Body of pancreas (tissue), 4 donors: ENCODE data around the gene ZYG11A. TPM values are rescaled to one million over a fixed set of nuclear protein-coding genes. Genes with fewer than 3 reads are reported as not detected.
"Not testable (repeated sequence)": the region's sequence is repeated elsewhere in the genome, so short reads cannot be mapped to it uniquely, and the experiment has no call there.

Experiments used
- ATAC-seq: fragments of 150-250 bp; one replicate; pipeline ENCODE4 v1.9.1; 2016
- DNase-seq, 4 donors: peaks; one replicate each; pipeline ENCODE4 v3.0.0-alpha.2; 2019
- H3K27ac ChIP-seq, 4 donors: fragments of 200-600 bp; sonication (generic); 1 replicate in 3 of 4; 2 replicates in 1 of 4; pipeline versions ENCODE4 v1.5.1 to v1.6.1; 2016 to 2019; ENCODE audit warnings: mild to moderate bottlenecking in 1 of 4, mixed read lengths in 1 of 4, moderate library complexity in 1 of 4
- H3K27me3 ChIP-seq, 2 donors: fragments of 200-600 bp; sonication (generic); one replicate each; pipeline ENCODE4 v1.6.0; 2016; ENCODE audit warnings: mild to moderate bottlenecking in 1 of 2
- H3K36me3 ChIP-seq, 2 donors: fragments of 200-600 bp; sonication (generic); replicated peaks in 1 of 2; 2 replicates each; pipeline ENCODE4 v1.5.1; 2016; ENCODE audit warnings: low read depth in 2 of 2; ENCODE audit not compliant: insufficient read depth in 1 of 2
- H3K4me1 ChIP-seq: fragments of 200-600 bp; sonication (generic); one replicate; pipeline ENCODE4 v1.6.0; 2016
- H3K4me3 ChIP-seq, 2 donors: fragments of 200-600 bp; sonication (generic); 1 replicate in 1 of 2; 2 replicates in 1 of 2; pipeline ENCODE4 v1.5.1; 2016 to 2019
- H3K9me3 ChIP-seq, 3 donors: fragments of 200-600 bp; sonication (generic); 1 replicate in 2 of 3; 2 replicates in 1 of 3; pipeline ENCODE4 v1.5.1; 2016
- POLR2A ChIP-seq, 3 donors: fragments of 450-650 bp; IDR thresholded peaks; one replicate each; pipeline ENCODE4 v1.6.1; 2016; ENCODE audit warnings: antibody characterized with exemption in 3 of 3, mild to moderate bottlenecking in 2 of 3
- WGBS, 2 donors: methylation state at CpG; one replicate each; pipeline ENCODE4 v1.1.5; 2017; 5-methylcytosine and 5-hydroxymethylcytosine counted together
- intact Hi-C: fragments of 100-400 bp; cut with DNase I; formaldehyde crosslinking; loops from one replicate; pipeline ENCODE4 v1.15.1; 2023
- total RNA-seq, 2 donors: library from RNA; depleted of rRNA; stranded (reverse); fragments of >200 nt; gene quantifications; one replicate each; pipeline ENCODE4 v1.1.0, GENCODE V29; 2016
- TF ChIP-seq, protein P1 (sequence below), 7 experiments: fragments of 450-650 bp in 4 of 7; fragments of 200-600 bp in 3 of 7; sonication (generic) in 3 of 7; IDR thresholded peaks; one replicate each; pipeline ENCODE4 v1.5.1; 2016 to 2019; ENCODE audit warnings: antibody characterized with exemption in 7 of 7

Gene ZYG11A
- total RNA-seq, 2 donors from 2014 or later: not detected

DNA sequence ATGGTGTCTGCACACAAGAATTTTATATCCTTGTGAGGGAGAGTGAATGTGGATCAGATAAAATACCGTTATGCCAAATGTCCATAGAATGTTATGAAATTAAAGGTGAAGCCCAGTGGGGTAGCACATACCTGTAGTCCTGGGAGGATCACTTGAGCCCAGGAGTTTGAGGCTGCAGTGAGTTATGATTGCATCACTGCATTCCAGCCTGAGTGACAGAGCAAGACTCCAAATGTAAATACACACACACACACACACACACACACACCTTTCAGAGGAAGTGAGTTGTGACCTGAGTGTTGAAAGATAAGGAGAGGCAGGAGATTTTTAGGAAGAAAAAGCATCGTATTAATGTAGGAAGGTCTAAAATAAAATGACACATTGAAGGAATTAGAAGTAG is 28.1 kb upstream of the ZYG11A start:
- no peaks in the 10 kb centered on the region for H3K27me3 ChIP-seq
- intact Hi-C loops: no loop called here
- peaks cover 0 to 7% of the 10 kb centered on the region in 2 donors for H3K36me3 ChIP-seq
- H3K27ac ChIP-seq: no peak overlapping the region
- TF ChIP-seq POLR2A (IDR thresholded peaks at IDR 0.05): no peak
- TF ChIP-seq, protein P1, sequence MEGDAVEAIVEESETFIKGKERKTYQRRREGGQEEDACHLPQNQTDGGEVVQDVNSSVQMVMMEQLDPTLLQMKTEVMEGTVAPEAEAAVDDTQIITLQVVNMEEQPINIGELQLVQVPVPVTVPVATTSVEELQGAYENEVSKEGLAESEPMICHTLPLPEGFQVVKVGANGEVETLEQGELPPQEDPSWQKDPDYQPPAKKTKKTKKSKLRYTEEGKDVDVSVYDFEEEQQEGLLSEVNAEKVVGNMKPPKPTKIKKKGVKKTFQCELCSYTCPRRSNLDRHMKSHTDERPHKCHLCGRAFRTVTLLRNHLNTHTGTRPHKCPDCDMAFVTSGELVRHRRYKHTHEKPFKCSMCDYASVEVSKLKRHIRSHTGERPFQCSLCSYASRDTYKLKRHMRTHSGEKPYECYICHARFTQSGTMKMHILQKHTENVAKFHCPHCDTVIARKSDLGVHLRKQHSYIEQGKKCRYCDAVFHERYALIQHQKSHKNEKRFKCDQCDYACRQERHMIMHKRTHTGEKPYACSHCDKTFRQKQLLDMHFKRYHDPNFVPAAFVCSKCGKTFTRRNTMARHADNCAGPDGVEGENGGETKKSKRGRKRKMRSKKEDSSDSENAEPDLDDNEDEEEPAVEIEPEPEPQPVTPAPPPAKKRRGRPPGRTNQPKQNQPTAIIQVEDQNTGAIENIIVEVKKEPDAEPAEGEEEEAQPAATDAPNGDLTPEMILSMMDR (IDR thresholded peaks at IDR 0.05): no peak
- H3K4me1 ChIP-seq: no peaks in the 10 kb centered on the region
- DNase-seq (no peak), ATAC-seq (no peak)
- no peaks in the 10 kb centered on the region for H3K9me3 ChIP-seq
- H3K4me3 ChIP-seq: no peak overlapping the region
- WGBS, 2 donors: 73 to 85% methylated on average over 2 of the region's 2 CpGs

DNA sequence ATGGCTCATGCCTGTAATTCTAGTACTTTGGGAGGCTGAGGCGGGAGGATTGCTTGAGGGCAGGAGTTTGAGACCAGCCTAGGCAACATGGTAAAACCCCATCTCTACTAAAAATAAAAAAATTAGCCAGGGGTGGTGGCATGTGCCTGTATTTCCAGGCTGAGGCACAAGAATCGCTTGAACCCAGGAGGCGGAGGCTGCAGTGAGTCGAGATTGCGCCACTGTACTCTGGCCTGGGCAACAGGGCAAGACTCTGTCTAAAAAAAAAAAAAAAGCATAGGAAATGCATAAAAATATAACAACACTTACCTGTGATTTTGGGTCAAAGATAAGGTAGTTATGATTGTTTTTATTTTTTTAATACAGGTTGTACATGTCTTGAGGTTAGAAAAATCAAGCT is 21.7 kb upstream of the ZYG11A start:
- H3K27ac ChIP-seq, ATAC-seq, H3K4me1 ChIP-seq, H3K27me3 ChIP-seq, intact Hi-C loops, H3K4me3 ChIP-seq, H3K36me3 ChIP-seq, H3K9me3 ChIP-seq, DNase-seq: not testable (repeated sequence)
- 95% methylated on average over 5 of the region's 5 CpGs for WGBS, 2 donors

DNA sequence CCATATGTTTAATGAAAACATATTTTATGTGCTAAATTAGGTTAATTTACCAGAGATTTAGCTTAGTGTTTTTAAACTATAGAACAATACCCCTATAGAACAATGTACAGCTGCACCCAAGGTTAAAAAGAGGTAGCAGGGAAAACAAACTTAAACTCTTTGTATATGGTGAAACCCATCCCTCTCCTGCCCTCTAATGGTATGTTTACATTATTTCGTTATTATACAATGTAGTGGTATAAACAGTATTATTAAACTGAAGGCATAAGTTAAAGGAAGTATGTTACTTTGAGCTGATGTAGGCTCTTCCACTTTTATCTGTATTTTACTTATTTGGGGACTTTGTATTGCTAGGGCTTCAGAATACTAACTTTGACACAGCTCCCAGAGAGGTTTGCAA is 16.7 kb upstream of the ZYG11A start:
- TF ChIP-seq POLR2A (IDR thresholded peaks at IDR 0.05): no peak
- TF ChIP-seq, protein P1 (IDR thresholded peaks at IDR 0.05): no peak
- no peaks in the 10 kb centered on the region for H3K27me3 ChIP-seq
- no peaks in the 10 kb centered on the region for H3K4me1 ChIP-seq
- H3K36me3 ChIP-seq: peaks cover 0 to 4% of the 10 kb centered on the region in 2 donors
- no peak overlapping the region for H3K4me3 ChIP-seq
- H3K9me3 ChIP-seq: no peaks in the 10 kb centered on the region
- WGBS, 2 donors: 22 to 31% methylated on average over 1 of the region's 1 CpG
- H3K27ac ChIP-seq: no peak overlapping the region
- intact Hi-C loops: no loop called here
- DNase-seq (no peak), ATAC-seq (no peak)

DNA sequence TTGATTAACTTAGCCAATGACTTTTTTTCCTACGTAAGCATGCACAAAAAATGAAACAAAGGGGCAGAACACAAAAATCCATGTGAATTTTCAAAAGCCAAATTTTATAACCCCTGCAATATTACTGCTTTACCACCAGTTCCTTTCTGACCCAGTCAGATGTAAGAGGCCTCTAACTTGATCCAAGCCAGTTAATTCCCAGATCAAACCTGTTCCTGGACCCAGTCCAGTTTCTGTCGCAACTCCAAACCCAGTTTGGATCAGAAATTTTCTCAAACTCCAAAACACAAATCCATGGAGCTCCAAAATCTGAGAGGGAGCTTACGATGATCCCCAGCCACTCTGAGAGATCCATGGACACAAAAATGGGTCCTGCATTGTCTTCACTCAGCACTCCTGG is 7.8 kb upstream of the ZYG11A start:
- H3K27me3 ChIP-seq: no peaks in the 10 kb centered on the region
- WGBS, 2 donors: 82 to 83% methylated on average over 3 of the region's 3 CpGs
- H3K9me3 ChIP-seq: no peaks in the 10 kb centered on the region
- no peak for TF ChIP-seq POLR2A (IDR thresholded peaks at IDR 0.05)
- TF ChIP-seq, protein P1 (IDR thresholded peaks at IDR 0.05): no peak
- no peak overlapping the region for H3K27ac ChIP-seq
- H3K36me3 ChIP-seq: no peaks in the 10 kb centered on the region
- no peaks in the 10 kb centered on the region for H3K4me1 ChIP-seq
- intact Hi-C loops: no loop called here
- ATAC-seq (no peak), DNase-seq (no peak)
- H3K4me3 ChIP-seq: no peak overlapping the region

DNA sequence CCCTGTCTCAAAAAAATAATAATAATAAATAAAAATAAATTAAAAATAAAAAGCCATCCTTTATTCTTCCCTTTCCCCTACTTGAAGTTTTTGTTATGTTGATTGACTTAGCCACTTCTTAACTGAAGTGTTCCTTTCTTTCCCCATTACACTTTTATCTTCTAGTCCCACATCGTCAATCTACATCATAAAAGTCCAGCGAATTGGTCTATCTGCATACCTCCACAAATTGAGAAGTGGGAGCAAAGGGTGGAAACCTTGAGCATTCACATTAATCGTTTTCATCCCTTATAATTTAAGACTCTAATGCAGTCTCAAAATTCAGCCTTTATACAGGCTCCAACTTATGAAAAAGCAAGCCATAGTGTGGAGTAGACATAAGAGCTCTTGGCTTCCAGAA is 6.5 kb upstream of the ZYG11A start:
- no peak overlapping the region for H3K27ac ChIP-seq
- H3K27me3 ChIP-seq: no peaks in the 10 kb centered on the region
- DNase-seq (no peak), ATAC-seq (no peak)
- no peak overlapping the region for H3K4me3 ChIP-seq
- H3K36me3 ChIP-seq: no peaks in the 10 kb centered on the region
- intact Hi-C loops: no loop called here
- H3K4me1 ChIP-seq: no peaks in the 10 kb centered on the region
- 52 to 56% methylated on average over 3 of the region's 3 CpGs for WGBS, 2 donors
- H3K9me3 ChIP-seq: no peaks in the 10 kb centered on the region
- TF ChIP-seq, protein P1 (IDR thresholded peaks at IDR 0.05): no peak

DNA sequence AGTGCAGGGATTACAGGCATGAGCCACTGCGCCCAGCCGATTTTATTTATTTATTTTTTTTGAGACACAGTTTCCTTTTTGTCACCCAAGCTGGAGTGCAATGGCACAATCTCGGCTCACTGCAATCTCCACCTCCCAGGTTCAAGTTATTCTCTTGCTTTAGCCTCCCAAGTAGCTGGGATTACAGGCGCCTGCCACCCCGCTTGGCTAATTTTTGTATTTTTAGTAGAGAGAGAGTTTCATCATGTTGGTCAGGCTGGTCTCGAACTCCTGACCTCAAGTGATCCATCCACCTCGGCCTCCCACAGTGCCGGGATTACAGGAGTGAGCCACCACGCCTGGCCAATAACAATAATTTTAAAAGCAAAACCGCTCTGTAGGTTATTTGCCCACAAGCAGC is 3.4 kb upstream of the ZYG11A start:
- DNase-seq, H3K27ac ChIP-seq, H3K36me3 ChIP-seq, intact Hi-C loops, ATAC-seq, H3K4me3 ChIP-seq, H3K9me3 ChIP-seq: not testable (repeated sequence)
- H3K4me1 ChIP-seq: peaks cover 11% of the 10 kb centered on the region
- H3K27me3 ChIP-seq: peaks cover 0 to 13% of the 10 kb centered on the region in 2 donors
- WGBS, 2 donors: 84 to 89% methylated on average over 10 of the region's 10 CpGs

DNA sequence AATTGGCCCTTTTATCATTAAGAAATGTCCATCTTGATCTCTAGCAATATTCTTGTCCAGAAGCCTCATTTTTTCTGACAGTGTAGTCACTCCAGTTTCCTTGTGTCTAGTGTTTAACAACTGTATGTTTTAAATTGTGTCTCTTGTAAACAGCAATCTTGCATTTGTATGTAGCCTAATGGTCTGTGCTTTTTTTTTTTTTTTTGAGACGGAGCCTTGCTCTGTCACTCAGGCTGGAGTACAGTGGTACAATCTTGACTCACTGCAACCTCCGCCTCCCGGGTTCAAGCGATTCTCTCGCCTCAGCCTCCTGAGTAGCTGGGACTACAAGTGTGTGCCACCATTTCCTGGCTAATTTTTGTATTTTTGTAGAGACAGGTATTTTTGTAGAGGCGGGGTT is 2.6 kb downstream of the ZYG11A start:
- H3K27me3 ChIP-seq: peaks cover 0 to 13% of the 10 kb centered on the region in 2 donors

More for the DNA sequence above, 2.6 kb downstream of the ZYG11A start:
- DNase-seq, H3K27ac ChIP-seq, intact Hi-C loops, H3K36me3 ChIP-seq, H3K9me3 ChIP-seq, ATAC-seq, H3K4me3 ChIP-seq: not testable (repeated sequence)
- peaks cover 11% of the 10 kb centered on the region for H3K4me1 ChIP-seq
- WGBS, 2 donors: 92% methylated on average over 6 of the region's 6 CpGs
